SU-DHL-6 (cell line): ENCODE data around the gene ARPP21.

Experiments used
- CTCF ChIP-seq: fragments of 200-600 bp; sonication (generic); IDR thresholded peaks from one replicate; pipeline ENCODE4 v1.5.1; 2017; ENCODE audit warnings: antibody characterized with exemption, mild to moderate bottlenecking, low read length, moderate library complexity; ENCODE audit not compliant: insufficient read depth, poor library complexity, severe bottlenecking
- EZH2phosphoT487 ChIP-seq: fragments of 200-600 bp; sonication (generic), shearing (Covaris generic); conservative IDR thresholded peaks from 2 replicates; pipeline ENCODE4 v1.6.1; 2018; ENCODE audit warnings: mild to moderate bottlenecking, antibody characterized with exemption, low read length, moderate library complexity, mixed read lengths

DNA sequence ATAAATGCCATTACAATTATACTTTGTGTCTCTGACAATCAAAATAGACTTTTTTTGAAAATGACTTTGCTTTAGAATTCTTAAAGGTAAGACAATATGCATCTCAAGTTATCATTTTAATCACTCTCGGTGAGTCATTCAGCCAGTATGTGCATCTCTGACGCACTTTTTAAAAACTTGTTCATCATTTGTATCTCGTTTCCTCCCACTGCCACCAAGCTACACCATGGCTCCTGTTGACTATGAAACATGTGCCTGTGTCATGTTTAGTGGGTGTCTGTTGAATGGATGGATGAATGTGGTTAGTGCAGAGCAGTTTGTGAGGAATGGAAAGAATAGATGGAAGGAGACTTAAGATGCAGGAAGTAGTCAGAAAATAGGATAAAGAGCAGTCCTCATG lies 68.6 kb downstream of the ARPP21 start:
- TF ChIP-seq CTCF (no peak), EZH2phosphoT487 (no peak)
